Measurements from ENCODE around the gene RECQL.

DNA sequence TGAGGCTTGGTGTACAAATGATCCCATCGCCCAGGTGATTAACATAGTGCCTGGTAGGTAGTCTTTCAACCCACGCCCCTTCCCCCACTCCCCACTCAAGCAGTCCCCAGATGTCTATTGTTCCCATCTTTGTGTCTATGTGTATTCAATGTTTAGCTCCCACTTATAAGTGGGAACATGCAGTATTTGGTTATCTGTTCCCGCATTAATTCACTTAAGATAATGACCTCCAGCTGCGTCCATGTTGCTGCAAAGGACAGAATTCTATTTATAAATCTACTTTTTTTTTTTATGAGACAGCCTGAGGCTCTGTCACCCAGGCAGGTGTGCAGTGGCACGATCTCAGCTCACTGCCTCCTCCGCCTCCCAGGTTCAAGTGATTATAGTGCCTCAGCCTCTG lies 40.3 kb upstream of the RECQL start:
- TF ChIP-seq EZH2 (IDR thresholded peaks at IDR 0.05; ENCODE audit: low read depth): no peak
- TF ChIP-seq, protein P1, sequence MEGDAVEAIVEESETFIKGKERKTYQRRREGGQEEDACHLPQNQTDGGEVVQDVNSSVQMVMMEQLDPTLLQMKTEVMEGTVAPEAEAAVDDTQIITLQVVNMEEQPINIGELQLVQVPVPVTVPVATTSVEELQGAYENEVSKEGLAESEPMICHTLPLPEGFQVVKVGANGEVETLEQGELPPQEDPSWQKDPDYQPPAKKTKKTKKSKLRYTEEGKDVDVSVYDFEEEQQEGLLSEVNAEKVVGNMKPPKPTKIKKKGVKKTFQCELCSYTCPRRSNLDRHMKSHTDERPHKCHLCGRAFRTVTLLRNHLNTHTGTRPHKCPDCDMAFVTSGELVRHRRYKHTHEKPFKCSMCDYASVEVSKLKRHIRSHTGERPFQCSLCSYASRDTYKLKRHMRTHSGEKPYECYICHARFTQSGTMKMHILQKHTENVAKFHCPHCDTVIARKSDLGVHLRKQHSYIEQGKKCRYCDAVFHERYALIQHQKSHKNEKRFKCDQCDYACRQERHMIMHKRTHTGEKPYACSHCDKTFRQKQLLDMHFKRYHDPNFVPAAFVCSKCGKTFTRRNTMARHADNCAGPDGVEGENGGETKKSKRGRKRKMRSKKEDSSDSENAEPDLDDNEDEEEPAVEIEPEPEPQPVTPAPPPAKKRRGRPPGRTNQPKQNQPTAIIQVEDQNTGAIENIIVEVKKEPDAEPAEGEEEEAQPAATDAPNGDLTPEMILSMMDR (conservative IDR thresholded peaks at IDR 0.05): no peak

Data from PC-9 (cell line).